OCI-LY1 (cell line): ENCODE measurements around the gene BAD.

ENCODE experiments used
- CTCF ChIP-seq: fragments of 200-600 bp; sonication (generic), shearing (Covaris generic); IDR thresholded peaks from 2 replicates; pipeline ENCODE4 v1.5.1; 2017; ENCODE audit warnings: mild to moderate bottlenecking, antibody characterized with exemption, low read length, moderate library complexity, mixed read lengths
- EZH2 ChIP-seq: fragments of 200-600 bp; sonication (generic), shearing (Covaris generic); IDR thresholded peaks from 2 replicates; pipeline ENCODE4 v1.8.0; 2017; ENCODE audit warnings: borderline replicate concordance, mixed run types, mild to moderate bottlenecking, antibody characterized with exemption, low read length, moderate library complexity, mixed read lengths

- no peak for TF ChIP-seq CTCF
- no peak for TF ChIP-seq EZH2
Measured at GRCh38 chr11:64249038-64249437, 35.4 kb downstream of the BAD start.
